ENCODE measurements around the gene AP4B1. TPM values are rescaled to one million over a fixed set of nuclear protein-coding genes. Genes with fewer than 3 reads are reported as not detected.
A peak's percentile ranks its signal among the peaks of the same experiment; 100 is the strongest.

AP4B1 gene
- total RNA-seq, 5 donors from 2014 or later (not counting 1 experiment from before 2014, with no cell fraction given): 57.8 to 66.4 (median 61.5) TPM

DNA sequence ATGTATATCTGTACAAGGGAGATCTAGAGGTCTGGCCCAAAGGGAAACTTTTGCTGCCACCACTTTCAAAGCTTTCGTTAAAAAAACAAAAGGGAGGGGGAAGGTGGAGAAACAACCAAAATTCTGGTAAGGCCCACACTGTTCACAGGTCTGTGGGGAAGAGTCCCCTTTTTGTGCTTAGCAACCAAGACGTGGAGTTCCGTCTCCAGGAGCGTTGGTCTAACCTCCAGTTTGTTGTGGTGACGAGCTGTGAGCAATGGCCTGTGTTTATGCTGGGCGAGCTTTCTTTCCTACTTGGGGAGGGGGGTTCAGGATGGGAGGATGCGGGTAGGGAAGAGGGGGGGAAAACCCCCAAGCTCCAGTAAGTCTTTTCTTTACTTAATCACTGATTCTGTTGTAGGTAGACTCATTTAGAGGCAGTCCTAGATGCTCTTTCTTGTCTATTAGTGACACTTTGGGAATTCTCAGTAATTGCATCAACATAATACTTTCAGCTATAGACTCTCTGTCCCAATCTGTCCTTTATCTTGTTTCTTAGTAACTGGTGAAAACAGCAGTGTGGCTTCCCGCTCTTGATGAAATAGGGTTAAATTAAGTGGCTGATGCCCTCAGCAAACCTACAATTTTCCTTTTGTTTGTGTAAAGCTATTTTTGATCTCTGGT lies 26.0 kb upstream of the AP4B1 start:
- peak overlapping the region; percentile 95 for H3K27ac ChIP-seq (ENCODE audit: low read length)
- Mint-ChIP-seq H3K27ac (peak overlapping the region; percentile 94 to 99), H3K4me1 (peaks cover 64 to 71% (median 65%) of the 10 kb centered on the region in 3 donors), H3K4me3 (peak overlapping the region; percentile 89 to 97 (median 91)), H3K9me3 (no peaks in the 10 kb centered on the region), H3K36me3 (peaks cover 17% of the 10 kb centered on the region), H3K27me3 (no peaks in the 10 kb centered on the region)
- no peaks in the 10 kb centered on the region for H3K9me3 ChIP-seq
- DNase-seq (peak; percentile 12 to 94 (median 75)), ATAC-seq (replicated peaks in 1 of 4) (peak; percentile 13 to 51 (median 21))
- no peaks in the 10 kb centered on the region for H3K27me3 ChIP-seq (replicated peaks in 1 of 2; ENCODE audit: control insufficient read depth in 2 of 2, extremely low read depth in 1 of 2, insufficient read depth in 2 of 2, low read length in 1 of 2)
- peak overlapping the region; percentile 93 to 98 for H3K4me3 ChIP-seq (ENCODE audit: control insufficient read depth in 1 of 2, extremely low read depth in 1 of 2, low read length in 1 of 2)
- peaks cover 38 to 43% of the 10 kb centered on the region in 2 experiments for H3K4me1 ChIP-seq (ENCODE audit: control insufficient read depth in 1 of 2, extremely low read depth in 1 of 2, insufficient read depth in 2 of 2, low read length in 2 of 2)
- WGBS (ENCODE audit: insufficient coverage): no CpG with 5 or more reads among the region's 8 CpGs
- ChIA-PET POLR2A (interaction anchor here (0.5 to 9.2 kb wide), 38 partner anchors 10 to 1313 kb away, joined by 3 to 221 read pairs (median 7); partner anchors contain the start of genes AP4B1 (in 2 of the 2), BCAS2 (in 1 of the 2), CAPZA1 (in 1 of the 2) and CSDE1 (in 1 of the 2)), CTCF (interaction anchor here (0.5 to 6.2 kb wide), 18 partner anchors 10 to 1279 kb away, joined by 3 to 86 read pairs (median 4); partner anchors contain the start of genes DCLRE1B (in 2 of the 2), AP4B1 (in 1 of the 2), LRIG2 (in 1 of the 2) and RSBN1 (in 1 of the 2))
- no peaks in the 10 kb centered on the region for H3K36me3 ChIP-seq (ENCODE audit: control insufficient read depth in 2 of 2, extremely low read depth in 1 of 2, insufficient read depth in 1 of 2, low read length in 1 of 2)

DNA sequence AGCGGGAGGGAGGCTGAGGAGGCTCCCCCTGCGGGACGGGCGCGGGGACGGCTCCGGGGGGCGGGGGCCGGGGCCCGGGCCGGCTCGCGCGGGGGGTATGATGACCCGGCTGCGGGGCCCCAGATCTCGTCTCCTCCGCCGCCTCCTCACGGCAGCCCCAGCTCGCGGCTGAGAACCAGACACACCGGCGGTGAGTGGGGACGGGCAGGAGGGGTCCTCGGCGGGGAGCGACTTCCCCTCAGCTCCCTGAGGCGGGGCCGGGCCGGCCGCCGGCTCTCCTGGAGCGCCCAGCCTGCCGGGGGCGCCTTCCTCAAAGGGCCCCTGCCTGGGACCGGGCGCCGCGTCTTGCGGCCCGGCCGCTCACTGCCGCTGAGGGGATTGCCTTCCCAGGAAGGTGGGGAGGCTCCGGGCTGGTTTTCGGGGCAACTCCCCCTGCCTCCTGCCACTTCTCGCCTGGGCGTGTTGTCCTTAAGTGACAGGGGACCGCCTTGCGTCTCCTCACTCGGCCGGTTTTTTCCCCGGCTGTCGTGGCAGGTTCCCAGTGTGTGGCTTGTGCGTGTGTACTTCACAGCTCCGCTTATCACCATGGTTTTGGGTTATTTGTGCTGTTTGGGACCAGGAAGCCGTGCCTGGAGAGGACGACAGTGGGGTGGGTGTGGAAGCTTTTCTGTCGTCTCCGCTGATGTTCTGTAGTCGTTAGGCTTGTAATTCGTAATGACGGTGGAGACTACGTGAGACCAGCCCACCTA lies 25.3 kb upstream of the AP4B1 start:
- ATAC-seq (replicated peaks in 1 of 4) (peak; percentile 41 to 60 (median 44)), DNase-seq (peak; percentile 26 to 94 (median 84))
- WGBS (ENCODE audit: insufficient coverage): under 1% methylated on average over 61 of the region's 64 CpGs
- ChIA-PET CTCF (interaction anchor here (0.5 to 6.2 kb wide), 23 partner anchors 11 to 1278 kb away, joined by 3 to 86 read pairs (median 4); partner anchors contain the start of genes DCLRE1B (in 2 of the 2), AP4B1 (in 1 of the 2), PPM1J (in 1 of the 2) and RSBN1 (in 1 of the 2)), POLR2A (interaction anchor here (0.5 to 9.2 kb wide), 34 partner anchors 11 to 1312 kb away, joined by 3 to 221 read pairs (median 8); partner anchors contain the start of genes AP4B1 (in 2 of the 2), DCLRE1B (in 1 of the 2), PHTF1 (in 1 of the 2) and RSBN1 (in 1 of the 2))
- Mint-ChIP-seq H3K4me1 (peaks cover 57 to 66% (median 58%) of the 10 kb centered on the region in 3 donors), H3K27me3 (no peaks in the 10 kb centered on the region), H3K27ac (peak overlapping the region; percentile 94 to 99), H3K4me3 (peak overlapping the region; percentile 89 to 97 (median 91)), H3K36me3 (peaks cover 12% of the 10 kb centered on the region), H3K9me3 (no peaks in the 10 kb centered on the region)
- peaks cover 34 to 42% of the 10 kb centered on the region in 2 experiments for H3K4me1 ChIP-seq (ENCODE audit: control insufficient read depth in 1 of 2, extremely low read depth in 1 of 2, insufficient read depth in 2 of 2, low read length in 2 of 2)
- no peaks in the 10 kb centered on the region for H3K27me3 ChIP-seq (replicated peaks in 1 of 2; ENCODE audit: control insufficient read depth in 2 of 2, extremely low read depth in 1 of 2, insufficient read depth in 2 of 2, low read length in 1 of 2)
- H3K9me3 ChIP-seq: no peaks in the 10 kb centered on the region
- peak overlapping the region; percentile 93 to 98 for H3K4me3 ChIP-seq (ENCODE audit: control insufficient read depth in 1 of 2, extremely low read depth in 1 of 2, low read length in 1 of 2)
- peak overlapping the region; percentile 95 for H3K27ac ChIP-seq (ENCODE audit: low read length)
- H3K36me3 ChIP-seq (ENCODE audit: control insufficient read depth in 2 of 2, extremely low read depth in 1 of 2, insufficient read depth in 1 of 2, low read length in 1 of 2): no peaks in the 10 kb centered on the region

DNA sequence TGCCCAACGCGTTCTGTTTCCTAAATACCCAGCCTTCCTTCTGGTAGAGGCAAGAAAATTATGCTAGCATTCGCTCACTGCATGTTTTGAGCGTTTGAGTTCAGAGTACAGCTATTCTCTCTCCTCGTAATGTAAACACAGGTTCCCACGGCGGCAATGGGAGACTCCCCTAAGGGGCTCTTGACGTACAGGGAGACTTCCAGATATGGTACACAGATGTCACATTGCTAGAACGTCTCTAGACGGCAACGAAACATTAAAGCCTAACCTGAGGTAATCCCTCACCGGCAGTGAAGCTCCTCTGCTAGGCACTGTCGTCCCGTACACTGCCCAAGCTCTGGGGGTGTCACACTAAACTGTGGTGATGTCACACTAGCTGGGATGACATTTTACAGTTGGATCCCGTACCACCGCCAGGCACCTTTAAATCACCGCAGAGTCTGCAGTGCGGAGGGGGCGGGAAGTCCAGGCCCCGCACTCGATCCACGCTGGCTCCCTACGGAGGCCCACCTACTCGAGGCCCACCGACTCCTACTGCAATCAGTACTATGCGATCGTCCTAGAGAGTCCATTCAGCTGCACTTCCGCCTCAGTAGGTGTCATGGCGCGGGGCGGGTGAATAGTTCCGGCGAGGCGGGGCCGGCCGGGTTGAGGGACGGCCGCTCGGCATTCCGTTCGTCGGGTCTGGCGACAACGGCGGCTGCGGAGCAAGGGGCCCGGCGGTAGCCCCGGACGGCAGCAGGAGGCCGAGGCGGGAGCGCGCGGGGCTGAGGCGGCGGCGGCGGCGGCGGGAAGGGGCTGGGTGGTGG lies 24.5 kb upstream of the AP4B1 start, which contains the start of gene HIPK1:
Gene HIPK1, plus strand, starts transcription at position 384 of the 809 bp plus-strand sequence.
- under 1% methylated on average over 58 of the region's 61 CpGs for WGBS (ENCODE audit: insufficient coverage)
- peak within 1 kb of the TSS; percentile 99 for H3K27ac Mint-ChIP-seq
- peak within 1 kb of the TSS; percentile 95 for H3K27ac ChIP-seq (ENCODE audit: low read length)
- ChIA-PET CTCF (interaction anchor here (0.6 to 6.2 kb wide), 20 partner anchors 11 to 1213 kb away, joined by 3 to 86 read pairs (median 4); partner anchors contain the start of genes DCLRE1B (in 2 of the 2), AP4B1 (in 1 of the 2), PPM1J (in 1 of the 2) and RSBN1 (in 1 of the 2)), POLR2A (interaction anchor here (0.5 to 9.2 kb wide), 22 partner anchors 11 to 798 kb away, joined by 3 to 221 read pairs (median 4); partner anchors contain the start of genes AP4B1 (in 2 of the 2), DCLRE1B (in 1 of the 2) and RSBN1 (in 1 of the 2))
- no peaks in the 10 kb centered on the region for H3K9me3 ChIP-seq
- peak within 1 kb of the TSS; percentile 89 to 97 (median 96) for H3K4me3 Mint-ChIP-seq
- H3K36me3 ChIP-seq (ENCODE audit: control insufficient read depth in 2 of 2, extremely low read depth in 1 of 2, insufficient read depth in 1 of 2, low read length in 1 of 2): no peaks in the 10 kb centered on the region
- H3K4me3 ChIP-seq (ENCODE audit: control insufficient read depth in 1 of 2, extremely low read depth in 1 of 2, low read length in 1 of 2): peak within 1 kb of the TSS; percentile 93 to 98
- DNase-seq: peak; percentile 85 to 95 (median 92)
- H3K36me3 Mint-ChIP-seq: peaks cover 12% of the 10 kb centered on the region
- H3K9me3 Mint-ChIP-seq: no peaks in the 10 kb centered on the region
- H3K4me1 ChIP-seq (ENCODE audit: control insufficient read depth in 1 of 2, extremely low read depth in 1 of 2, insufficient read depth in 2 of 2, low read length in 2 of 2): peaks cover 28 to 34% of the 10 kb centered on the region in 2 experiments
- no peaks in the 10 kb centered on the region for H3K27me3 ChIP-seq (replicated peaks in 1 of 2; ENCODE audit: control insufficient read depth in 2 of 2, extremely low read depth in 1 of 2, insufficient read depth in 2 of 2, low read length in 1 of 2)
- H3K27me3 Mint-ChIP-seq: no peaks in the 10 kb centered on the region
- ATAC-seq (replicated peaks in 1 of 4): peak; percentile 66 to 78 (median 75)
- H3K4me1 Mint-ChIP-seq: peaks cover 52 to 61% (median 54%) of the 10 kb centered on the region in 3 donors

DNA sequence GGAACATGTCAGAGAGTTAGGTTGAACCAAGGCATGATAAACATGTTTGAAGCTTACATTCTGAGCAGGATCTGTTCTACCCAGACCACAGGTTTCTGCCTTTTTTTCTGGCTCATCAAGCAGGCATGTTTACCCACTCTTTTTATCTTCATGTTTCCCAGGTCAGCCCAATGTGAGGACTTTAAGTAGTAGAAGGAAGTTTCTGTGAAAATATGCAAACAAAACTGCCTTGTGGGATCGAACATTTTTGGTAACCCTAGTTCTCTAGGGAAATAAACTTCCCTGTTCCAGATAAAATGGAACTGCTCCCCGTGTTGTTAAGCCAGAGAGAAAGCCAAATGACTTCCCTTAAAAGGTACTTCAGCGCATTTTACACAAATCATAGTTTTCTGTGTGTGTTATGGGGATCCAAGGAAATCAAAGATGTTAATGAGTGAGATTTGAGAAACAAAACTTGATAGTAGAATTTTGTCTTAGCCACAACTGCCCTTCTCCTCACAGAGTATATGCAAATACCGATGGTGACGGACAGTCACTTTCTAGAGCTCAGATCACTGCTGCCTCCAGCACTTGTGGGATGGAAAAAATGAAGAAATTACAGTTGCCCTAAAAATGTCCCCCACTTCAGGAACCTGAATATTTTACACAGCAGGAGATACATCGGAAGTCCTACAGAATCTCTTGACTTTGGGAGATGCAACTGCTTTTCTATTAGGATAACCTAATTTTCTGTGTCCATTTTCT lies 23.8 kb upstream of the AP4B1 start:
- Mint-ChIP-seq H3K4me1 (peaks cover 44 to 53% (median 47%) of the 10 kb centered on the region in 3 donors), H3K27ac (peak overlapping the region; percentile 98 to 99), H3K27me3 (no peaks in the 10 kb centered on the region), H3K4me3 (peak overlapping the region; percentile 89 to 97 (median 96)), H3K9me3 (no peaks in the 10 kb centered on the region), H3K36me3 (peaks cover 6% of the 10 kb centered on the region)
- ATAC-seq (replicated peaks in 1 of 4) (no peak), DNase-seq (no peak)
- Histone ChIP-seq H3K4me3 (ENCODE audit: control insufficient read depth in 1 of 2, extremely low read depth in 1 of 2, low read length in 1 of 2) (peak overlapping the region; percentile 93 to 95), H3K4me1 (ENCODE audit: control insufficient read depth in 1 of 2, extremely low read depth in 1 of 2, insufficient read depth in 2 of 2, low read length in 2 of 2) (peaks cover 24 to 26% of the 10 kb centered on the region in 2 experiments), H3K36me3 (ENCODE audit: control insufficient read depth in 2 of 2, extremely low read depth in 1 of 2, insufficient read depth in 1 of 2, low read length in 1 of 2) (no peaks in the 10 kb centered on the region), H3K9me3 (no peaks in the 10 kb centered on the region), H3K27ac (ENCODE audit: low read length) (peak overlapping the region; percentile 95), H3K27me3 (replicated peaks in 1 of 2; ENCODE audit: control insufficient read depth in 2 of 2, extremely low read depth in 1 of 2, insufficient read depth in 2 of 2, low read length in 1 of 2) (no peaks in the 10 kb centered on the region)
- POLR2A ChIA-PET: interaction anchor here (0.6 to 9.2 kb wide), 22 partner anchors 10 to 798 kb away, joined by 3 to 221 read pairs (median 4); partner anchors contain the start of genes AP4B1 (in 2 of the 2), DCLRE1B (in 1 of the 2) and RSBN1 (in 1 of the 2)
- CTCF ChIA-PET: interaction anchor here (0.6 to 6.2 kb wide), 13 partner anchors 11 to 116 kb away, joined by 3 to 86 read pairs (median 4); partner anchors contain the start of genes AP4B1 (in 1 of the 2), DCLRE1B (in 1 of the 2) and RSBN1 (in 1 of the 2)
- WGBS (ENCODE audit: insufficient coverage): no CpG with 5 or more reads among the region's 6 CpGs

DNA sequence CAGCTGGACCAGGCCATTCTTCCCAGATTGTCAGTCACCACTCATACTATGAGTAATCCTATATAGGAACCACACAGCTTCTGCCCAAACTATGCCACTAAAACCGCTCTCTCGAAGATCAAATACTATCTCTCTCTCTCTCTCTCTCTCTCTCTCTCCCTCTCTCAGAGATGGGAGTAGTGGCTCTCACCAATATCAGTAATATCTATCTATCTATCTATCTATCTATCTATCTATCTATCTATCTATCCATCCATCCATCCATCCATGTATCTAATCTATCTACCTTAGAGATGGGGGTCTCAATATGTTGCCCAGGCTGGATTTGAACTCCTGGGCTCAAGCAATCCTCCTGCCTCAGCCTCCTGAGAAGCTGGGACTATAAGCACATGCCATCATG lies 19.9 kb upstream of the AP4B1 start:
- DNase-seq: no peak
- H3K36me3 ChIP-seq (ENCODE audit: control insufficient read depth in 2 of 2, extremely low read depth in 1 of 2, insufficient read depth in 1 of 2, low read length in 1 of 2): no peaks in the 10 kb centered on the region
- ChIA-PET POLR2A (interaction anchor here in 1 of 2 donors (0.6 to 1.0 kb wide), 4 partner anchors 21 to 112 kb away, joined by 3 to 11 read pairs (median 4); partner anchors contain the start of gene RSBN1), CTCF (no interaction called here)
- WGBS (ENCODE audit: insufficient coverage): no CpG with 5 or more reads among the region's 2 CpGs
- peaks cover 8 to 10% of the 10 kb centered on the region in 2 experiments for H3K4me1 ChIP-seq (ENCODE audit: control insufficient read depth in 1 of 2, extremely low read depth in 1 of 2, insufficient read depth in 2 of 2, low read length in 2 of 2)
- Mint-ChIP-seq H3K9me3 (no peaks in the 10 kb centered on the region), H3K27me3 (no peaks in the 10 kb centered on the region), H3K27ac (no peak overlapping the region), H3K4me1 (peaks cover 14 to 19% (median 14%) of the 10 kb centered on the region in 3 donors), H3K4me3 (no peak overlapping the region), H3K36me3 (no peaks in the 10 kb centered on the region)
- H3K4me3 ChIP-seq (ENCODE audit: control insufficient read depth in 1 of 2, extremely low read depth in 1 of 2, low read length in 1 of 2): no peak overlapping the region
- no peaks in the 10 kb centered on the region for H3K9me3 ChIP-seq
- no peak overlapping the region for H3K27ac ChIP-seq (ENCODE audit: low read length)
- H3K27me3 ChIP-seq (replicated peaks in 1 of 2; ENCODE audit: control insufficient read depth in 2 of 2, extremely low read depth in 1 of 2, insufficient read depth in 2 of 2, low read length in 1 of 2): peaks cover 0 to 2% of the 10 kb centered on the region in 2 experiments
- ATAC-seq (replicated peaks in 1 of 4): no peak
